ENCODE results near the gene LMAN1. TPM values are rescaled to one million over a fixed set of nuclear protein-coding genes. Genes with fewer than 3 reads are reported as not detected.

Gene LMAN1
- total RNA-seq, 1 experiment from 2014 or later, result 77.3 TPM

- peak; percentile 88 for TF ChIP-seq HMGXB4 (CRISPR knock-in tag; IDR thresholded peaks at IDR 0.05)
- TF ChIP-seq IRF2 (CRISPR knock-in tag; IDR thresholded peaks at IDR 0.05; ENCODE audit: borderline replicate concordance, low read depth), result no peak
- TF ChIP-seq, protein P1, sequence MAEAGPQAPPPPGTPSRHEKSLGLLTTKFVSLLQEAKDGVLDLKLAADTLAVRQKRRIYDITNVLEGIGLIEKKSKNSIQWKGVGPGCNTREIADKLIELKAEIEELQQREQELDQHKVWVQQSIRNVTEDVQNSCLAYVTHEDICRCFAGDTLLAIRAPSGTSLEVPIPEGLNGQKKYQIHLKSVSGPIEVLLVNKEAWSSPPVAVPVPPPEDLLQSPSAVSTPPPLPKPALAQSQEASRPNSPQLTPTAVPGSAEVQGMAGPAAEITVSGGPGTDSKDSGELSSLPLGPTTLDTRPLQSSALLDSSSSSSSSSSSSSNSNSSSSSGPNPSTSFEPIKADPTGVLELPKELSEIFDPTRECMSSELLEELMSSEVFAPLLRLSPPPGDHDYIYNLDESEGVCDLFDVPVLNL (CRISPR knock-in tag; IDR thresholded peaks at IDR 0.05; ENCODE audit: borderline replicate concordance, low read depth), result no peak; the same call in 1 of the 2 replicates
- TF ChIP-seq, protein P2, sequence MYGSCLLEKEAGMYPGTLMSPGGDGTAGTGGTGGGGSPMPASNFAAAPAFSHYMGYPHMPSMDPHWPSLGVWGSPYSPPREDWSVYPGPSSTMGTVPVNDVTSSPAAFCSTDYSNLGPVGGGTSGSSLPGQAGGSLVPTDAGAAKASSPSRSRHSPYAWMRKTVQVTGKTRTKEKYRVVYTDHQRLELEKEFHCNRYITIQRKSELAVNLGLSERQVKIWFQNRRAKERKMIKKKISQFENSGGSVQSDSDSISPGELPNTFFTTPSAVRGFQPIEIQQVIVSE (CRISPR knock-in tag; IDR thresholded peaks at IDR 0.05; ENCODE audit: borderline replicate concordance), result no peak
- peak; percentile 63; the same call in 1 of the 2 replicates for TF ChIP-seq GABPB1 (CRISPR knock-in tag; IDR thresholded peaks at IDR 0.05)
- no peak for TF ChIP-seq SMAD4 (CRISPR knock-in tag; IDR thresholded peaks at IDR 0.05)
- no peak for TF ChIP-seq ELF4 (CRISPR knock-in tag; IDR thresholded peaks at IDR 0.05; ENCODE audit: low read depth)
- peak; percentile 89 for TF ChIP-seq SP1 (CRISPR knock-in tag; conservative IDR thresholded peaks at IDR 0.05)
- no peak for TF ChIP-seq ZNF219 (CRISPR knock-in tag; IDR thresholded peaks at IDR 0.05; ENCODE audit: borderline replicate concordance)
- no peak for TF ChIP-seq NFATC4 (CRISPR knock-in tag; IDR thresholded peaks at IDR 0.05)
- TF ChIP-seq ZNF396 (CRISPR knock-in tag; IDR thresholded peaks at IDR 0.05; ENCODE audit: borderline replicate concordance), result no peak
- TF ChIP-seq NFYB (CRISPR knock-in tag; conservative IDR thresholded peaks at IDR 0.05; ENCODE audit: low read depth), result peak; percentile 55
- TF ChIP-seq, protein P3, sequence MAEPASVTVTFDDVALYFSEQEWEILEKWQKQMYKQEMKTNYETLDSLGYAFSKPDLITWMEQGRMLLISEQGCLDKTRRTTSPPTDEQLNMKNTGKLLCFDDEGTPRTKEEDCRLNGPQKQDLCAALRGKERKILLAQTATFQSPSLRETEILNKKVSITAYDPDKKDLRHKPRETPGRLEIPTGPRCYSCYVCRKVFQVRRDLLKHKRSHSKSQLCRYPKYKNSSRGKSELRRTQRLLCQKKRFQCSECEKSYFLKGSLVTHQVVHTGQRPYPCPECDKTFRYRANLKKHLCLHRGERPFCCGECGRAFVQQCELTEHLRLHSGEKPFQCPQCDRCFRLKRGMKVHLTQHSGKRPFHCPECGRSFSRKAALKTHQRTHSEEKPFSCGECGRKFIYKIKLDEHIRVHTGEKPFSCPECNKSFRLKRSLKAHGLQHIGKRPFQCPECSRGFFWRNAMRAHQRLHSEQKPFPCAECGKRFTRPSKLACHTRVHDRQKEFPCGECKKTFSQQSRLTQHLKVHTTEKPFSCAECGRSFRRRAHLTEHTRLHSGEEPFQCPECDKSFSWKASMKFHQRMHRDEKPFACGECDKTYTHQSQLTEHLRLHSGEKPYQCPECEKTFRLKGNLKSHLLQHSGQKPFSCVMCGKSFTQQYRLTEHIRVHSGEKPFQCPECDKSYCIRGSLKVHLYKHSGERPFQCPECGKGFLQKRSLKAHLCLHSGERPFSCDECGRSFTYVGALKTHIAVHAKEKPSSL (CRISPR knock-in tag; conservative IDR thresholded peaks at IDR 0.05), result no peak
Observed at GRCh38 chr18:59358712-59359575, at the start of gene LMAN1 (continued).

DNA sequence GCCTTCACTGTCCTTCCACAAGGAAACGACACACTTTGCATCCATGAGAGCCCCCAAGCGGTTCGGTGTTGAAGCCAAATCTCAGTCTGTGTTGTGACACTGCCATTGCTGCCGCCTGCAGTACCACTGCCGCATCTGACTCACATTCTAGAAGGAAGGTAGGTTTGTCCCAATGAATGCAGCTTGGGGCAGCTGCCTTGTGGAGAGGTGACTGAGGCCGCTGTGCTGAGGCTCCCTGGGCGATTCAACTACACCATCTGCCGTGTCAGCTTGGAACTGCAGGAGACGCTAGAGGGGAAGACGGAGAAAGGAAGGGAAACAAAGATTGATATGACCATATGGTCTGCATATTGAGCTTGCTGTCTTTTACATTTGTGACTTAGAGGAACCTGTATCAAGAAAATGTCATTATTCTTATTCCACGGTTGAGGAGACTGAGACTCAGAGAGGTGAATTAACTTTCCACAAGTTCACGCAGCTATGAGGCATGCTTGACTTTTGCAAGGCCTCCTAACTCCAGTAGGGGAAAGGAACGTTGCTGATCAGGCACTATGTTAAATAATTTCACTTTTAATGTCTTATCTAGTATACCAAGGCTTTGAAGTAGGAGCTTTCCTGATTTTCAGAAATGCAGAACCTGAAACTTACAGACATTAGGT, 43.5 kb upstream of the LMAN1 start:
- peak; percentile 100 for ATAC-seq
- H3K4me3 Mint-ChIP-seq, result no peak overlapping the region
- peaks cover 5% of the 10 kb centered on the region for H3K4me1 Mint-ChIP-seq
- H3K36me3 Mint-ChIP-seq, result no peaks in the 10 kb centered on the region
- H3K9me3 Mint-ChIP-seq, result no peaks in the 10 kb centered on the region
- POLR2A ChIA-PET, result interaction anchor here (0.5 to 1.5 kb wide), 4 partner anchors 22 to 134 kb away, joined by 3 to 5 read pairs (median 4); no protein-coding TSS in a partner anchor
- H3K27ac Mint-ChIP-seq, result no peak overlapping the region
- CTCF ChIA-PET, result interaction anchor here (0.5 to 2.7 kb wide), 61 partner anchors 10 to 421 kb away, joined by 3 to 133 read pairs (median 6); partner anchors contain the start of genes CCBE1, CPLX4, GRP and LMAN1
- H3K27me3 Mint-ChIP-seq (ENCODE audit: low read depth), result peaks cover 8% of the 10 kb centered on the region
- peak; percentile 88 for DNase-seq (ENCODE audit: low spot score)
- TF ChIP-seq SP1 (CRISPR knock-in tag; conservative IDR thresholded peaks at IDR 0.05) (0 out of 2 replicates have a peak, but pooled peaks have one; percentile 21), ZBTB21 (CRISPR knock-in tag; IDR thresholded peaks at IDR 0.05; ENCODE audit: borderline replicate concordance) (peak; percentile 85; the same call in 1 of the 2 replicates), FOXJ3 (CRISPR knock-in tag; IDR thresholded peaks at IDR 0.05; ENCODE audit: borderline replicate concordance) (no peak), ZNF138 (CRISPR knock-in tag; conservative IDR thresholded peaks at IDR 0.05) (peak; percentile 88; the same call in 1 of the 2 replicates), SMAD3 (CRISPR knock-in tag; IDR thresholded peaks at IDR 0.05; ENCODE audit: borderline replicate concordance) (no peak), CREM (CRISPR knock-in tag; IDR thresholded peaks at IDR 0.05) (0 out of 2 replicates have a peak, but pooled peaks have one; percentile 26), ATF6 (CRISPR knock-in tag; IDR thresholded peaks at IDR 0.05) (no peak)
- TF ChIP-seq, protein P4, sequence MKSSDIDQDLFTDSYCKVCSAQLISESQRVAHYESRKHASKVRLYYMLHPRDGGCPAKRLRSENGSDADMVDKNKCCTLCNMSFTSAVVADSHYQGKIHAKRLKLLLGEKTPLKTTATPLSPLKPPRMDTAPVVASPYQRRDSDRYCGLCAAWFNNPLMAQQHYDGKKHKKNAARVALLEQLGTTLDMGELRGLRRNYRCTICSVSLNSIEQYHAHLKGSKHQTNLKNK (CRISPR knock-in tag; IDR thresholded peaks at IDR 0.05), result no peak
- TF ChIP-seq, protein P5, sequence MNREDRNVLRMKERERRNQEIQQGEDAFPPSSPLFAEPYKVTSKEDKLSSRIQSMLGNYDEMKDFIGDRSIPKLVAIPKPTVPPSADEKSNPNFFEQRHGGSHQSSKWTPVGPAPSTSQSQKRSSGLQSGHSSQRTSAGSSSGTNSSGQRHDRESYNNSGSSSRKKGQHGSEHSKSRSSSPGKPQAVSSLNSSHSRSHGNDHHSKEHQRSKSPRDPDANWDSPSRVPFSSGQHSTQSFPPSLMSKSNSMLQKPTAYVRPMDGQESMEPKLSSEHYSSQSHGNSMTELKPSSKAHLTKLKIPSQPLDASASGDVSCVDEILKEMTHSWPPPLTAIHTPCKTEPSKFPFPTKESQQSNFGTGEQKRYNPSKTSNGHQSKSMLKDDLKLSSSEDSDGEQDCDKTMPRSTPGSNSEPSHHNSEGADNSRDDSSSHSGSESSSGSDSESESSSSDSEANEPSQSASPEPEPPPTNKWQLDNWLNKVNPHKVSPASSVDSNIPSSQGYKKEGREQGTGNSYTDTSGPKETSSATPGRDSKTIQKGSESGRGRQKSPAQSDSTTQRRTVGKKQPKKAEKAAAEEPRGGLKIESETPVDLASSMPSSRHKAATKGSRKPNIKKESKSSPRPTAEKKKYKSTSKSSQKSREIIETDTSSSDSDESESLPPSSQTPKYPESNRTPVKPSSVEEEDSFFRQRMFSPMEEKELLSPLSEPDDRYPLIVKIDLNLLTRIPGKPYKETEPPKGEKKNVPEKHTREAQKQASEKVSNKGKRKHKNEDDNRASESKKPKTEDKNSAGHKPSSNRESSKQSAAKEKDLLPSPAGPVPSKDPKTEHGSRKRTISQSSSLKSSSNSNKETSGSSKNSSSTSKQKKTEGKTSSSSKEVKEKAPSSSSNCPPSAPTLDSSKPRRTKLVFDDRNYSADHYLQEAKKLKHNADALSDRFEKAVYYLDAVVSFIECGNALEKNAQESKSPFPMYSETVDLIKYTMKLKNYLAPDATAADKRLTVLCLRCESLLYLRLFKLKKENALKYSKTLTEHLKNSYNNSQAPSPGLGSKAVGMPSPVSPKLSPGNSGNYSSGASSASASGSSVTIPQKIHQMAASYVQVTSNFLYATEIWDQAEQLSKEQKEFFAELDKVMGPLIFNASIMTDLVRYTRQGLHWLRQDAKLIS (CRISPR knock-in tag; IDR thresholded peaks at IDR 0.05; ENCODE audit: borderline replicate concordance), result no peak

All from WTC11 (cell line).